Stomach (tissue), 9 donors: ENCODE results near the gene RPL6. TPM values are rescaled to one million over a fixed set of nuclear protein-coding genes. Genes with fewer than 3 reads are reported as not detected.
"Not testable (repeated sequence)": the region's sequence is repeated elsewhere in the genome, so short reads cannot be mapped to it uniquely, and the experiment has no call there.

Experiments
- DNase-seq, 2 donors: peaks; one replicate each; pipeline versions ENCODE4 v3.0.0 to v3.0.0-alpha.2; 2013 to 2019
- H3K27ac ChIP-seq, 5 donors: fragments of 200-600 bp in 4 of 5; sonication (generic) in 4 of 5; one replicate each; pipeline ENCODE4 v1.5.1; 2013 to 2019; ENCODE audit warnings: mild to moderate bottlenecking in 1 of 5, moderate library complexity in 1 of 5
- H3K27me3 ChIP-seq, 3 donors: fragments of 200-600 bp; sonication (generic); one replicate each; pipeline ENCODE4 v1.5.1; 2017 to 2019; ENCODE audit warnings: mixed run types in 1 of 3
- H3K36me3 ChIP-seq, 4 donors: fragments of 200-600 bp; sonication (generic); 1 replicate in 3 of 4; 2 replicates in 1 of 4; pipeline ENCODE4 v1.5.1; 2016 to 2019
- H3K4me1 ChIP-seq, 4 donors: fragments of 200-600 bp; sonication (generic); one replicate each; pipeline ENCODE4 v1.5.1; 2016 to 2019
- H3K4me3 ChIP-seq, 4 donors: fragments of 200-600 bp; sonication (generic) in 3 of 4; one replicate each; pipeline ENCODE4 v1.5.1; 2016 to 2019; ENCODE audit warnings: mild to moderate bottlenecking in 1 of 4
- H3K9me3 ChIP-seq, 4 donors: fragments of 200-600 bp; sonication (generic); one replicate each; pipeline ENCODE4 v1.5.1; 2016 to 2019
- CTCF ChIP-seq, 7 experiments: fragments of 450-650 bp in 4 of 7; fragments of 200-600 bp in 3 of 7; sonication (generic) in 3 of 7; IDR thresholded peaks; one replicate each; pipeline ENCODE4 v1.5.1; 2016 to 2019; ENCODE audit warnings: antibody characterized with exemption in 7 of 7, control low read depth in 2 of 7, mild to moderate bottlenecking in 1 of 7
- EP300 ChIP-seq: sonication (generic); formaldehyde crosslinking; IDR thresholded peaks from one replicate; pipeline ENCODE4 v1.6.1; 2017; ENCODE audit warnings: antibody characterized with exemption
- POLR2A ChIP-seq, 4 donors: fragments of 450-650 bp; IDR thresholded peaks; one replicate each; pipeline ENCODE4 v1.6.1; 2016; ENCODE audit warnings: antibody characterized with exemption in 4 of 4, control low read depth in 2 of 4, mild to moderate bottlenecking in 1 of 4, moderate library complexity in 1 of 4
- POLR2AphosphoS5 ChIP-seq, 3 donors: sonication (generic); formaldehyde crosslinking; IDR thresholded peaks; one replicate each; pipeline ENCODE4 v1.6.1; 2016; ENCODE audit warnings: antibody characterized with exemption in 3 of 3
- WGBS, 5 donors: extraction: QIAGEN DNeasy Blood & Tissue Kit in 3 of 5; methylation state at CpG; one replicate each; pipeline versions ENCODE4 v1.1.5 to v1.1.7; 2013 to 2018; 5-methylcytosine and 5-hydroxymethylcytosine counted together
- intact Hi-C: fragments of 100-400 bp; cut with DNase I; formaldehyde crosslinking; loops from one replicate; pipeline ENCODE4 v1.15.1; 2023; ENCODE audit warnings: low total_unique reads
- polyA plus RNA-seq, 3 donors: library from polyadenylated mRNA; stranded (reverse); fragments of 200-250 nt; gene quantifications; one replicate each; pipeline ENCODE4 v1.2.3, GENCODE V29; 2013
- total RNA-seq, 5 donors: library from RNA; depleted of rRNA; stranded (reverse); fragments of >200 nt; gene quantifications; one replicate each; pipeline versions ENCODE4 v1.1.0 to v1.2.3, GENCODE V29; 2014 to 2016
- donor health status: healthy with polysubstance abuse.
- donor health status: Bipolar disorder and iron deficiency.
- donor health status: healthy.

The RPL6 gene
- total and polyA plus RNA-seq, 8 donors = 479 to 3,271 (median 1,070) TPM

- H3K4me3 ChIP-seq = no peak overlapping the region
- intact Hi-C loops = no loop called here
- peaks cover 27 to 78% (median 67%) of the 10 kb centered on the region in 4 donors for H3K36me3 ChIP-seq
- DNase-seq = no peak
- TF ChIP-seq POLR2A (IDR thresholded peaks at IDR 0.05) (no peak), EP300 (no peak), POLR2AphosphoS5 (IDR thresholded peaks at IDR 0.05) (no peak), CTCF (IDR thresholded peaks at IDR 0.05) (no peak)
- H3K27me3 ChIP-seq = no peaks in the 10 kb centered on the region
- 61 to 77% (median 73%) methylated on average over 3 of the region's 3 CpGs for WGBS, 5 donors
- no peaks in the 10 kb centered on the region for H3K4me1 ChIP-seq
- H3K27ac ChIP-seq = no peak overlapping the region
- H3K9me3 ChIP-seq = no peaks in the 10 kb centered on the region
Measured at GRCh38 chr12:112447106-112447505, 37.7 kb upstream of the RPL6 start.

- Histone ChIP-seq H3K27ac (no peak overlapping the region), H3K9me3 (no peaks in the 10 kb centered on the region), H3K27me3 (no peaks in the 10 kb centered on the region), H3K4me1 (no peaks in the 10 kb centered on the region), H3K36me3 (peaks cover 26 to 69% (median 58%) of the 10 kb centered on the region in 4 donors), H3K4me3 (no peak overlapping the region)
- WGBS, 5 donors = 80 to 84% (median 83%) methylated on average over 3 of the region's 3 CpGs
- intact Hi-C loops = no loop called here
- TF ChIP-seq CTCF (IDR thresholded peaks at IDR 0.05) (no peak), POLR2A (IDR thresholded peaks at IDR 0.05) (no peak), POLR2AphosphoS5 (IDR thresholded peaks at IDR 0.05) (no peak), EP300 (no peak)
- DNase-seq = no peak
Measured at GRCh38 chr12:112446008-112446725, 36.8 kb upstream of the RPL6 start.

GRCh38 chr12:112443916-112444315 is 34.5 kb upstream of the RPL6 start:
- Histone ChIP-seq H3K27ac (no peak overlapping the region), H3K9me3 (no peaks in the 10 kb centered on the region), H3K4me1 (peaks cover 0 to 4% (median 0%) of the 10 kb centered on the region in 4 donors), H3K4me3 (no peak overlapping the region), H3K27me3 (no peaks in the 10 kb centered on the region), H3K36me3 (peaks cover 20 to 47% (median 35%) of the 10 kb centered on the region in 4 donors)
- no peak for DNase-seq
- TF ChIP-seq POLR2A (IDR thresholded peaks at IDR 0.05) (no peak), EP300 (no peak), POLR2AphosphoS5 (IDR thresholded peaks at IDR 0.05) (no peak), CTCF (IDR thresholded peaks at IDR 0.05) (no peak)
- 96 to 99% (median 97%) methylated on average over 4 of the region's 4 CpGs for WGBS, 5 donors
- intact Hi-C loops = no loop called here

GRCh38 chr12:112440653-112441052 is 31.2 kb upstream of the RPL6 start:
- H3K4me3 ChIP-seq, intact Hi-C loops: not testable (repeated sequence)

GRCh38 chr12:112439769-112440168 is 30.4 kb upstream of the RPL6 start:
- TF ChIP-seq POLR2AphosphoS5 (IDR thresholded peaks at IDR 0.05) (no peak), POLR2A (IDR thresholded peaks at IDR 0.05) (no peak), EP300 (no peak), CTCF (IDR thresholded peaks at IDR 0.05) (no peak)
- Histone ChIP-seq H3K27me3 (no peaks in the 10 kb centered on the region), H3K9me3 (no peaks in the 10 kb centered on the region), H3K4me1 (peaks cover 0 to 10% (median 0%) of the 10 kb centered on the region in 4 donors), H3K36me3 (peaks cover 0 to 6% (median under 1%) of the 10 kb centered on the region in 4 donors), H3K27ac (no peak overlapping the region), H3K4me3 (no peak overlapping the region)
- intact Hi-C loops = no loop called here
- no peak for DNase-seq

More at GRCh38 chr12:112440653-112441052, 31.2 kb upstream of the RPL6 start:
- H3K27me3 ChIP-seq, DNase-seq, H3K27ac ChIP-seq, H3K9me3 ChIP-seq: not testable (repeated sequence)
- Histone ChIP-seq H3K4me1 (peaks cover 0 to 10% (median 0%) of the 10 kb centered on the region in 4 donors), H3K36me3 (peaks cover 0 to 14% (median 5%) of the 10 kb centered on the region in 4 donors)
- 93 to 100% (median 94%) methylated on average over 9 of the region's 9 CpGs for WGBS, 5 donors

GRCh38 chr12:112438645-112439044 is 29.2 kb upstream of the RPL6 start:
- H3K4me3 ChIP-seq, H3K27ac ChIP-seq, H3K36me3 ChIP-seq, H3K9me3 ChIP-seq, intact Hi-C loops, H3K27me3 ChIP-seq, DNase-seq: not testable (repeated sequence)
- H3K4me1 ChIP-seq = peaks cover 0 to 10% (median 0%) of the 10 kb centered on the region in 4 donors
- WGBS, 5 donors = 94 to 100% (median 98%) methylated on average over 1 of the region's 1 CpG
